ENCODE data around the gene EHBP1L1.
A peak's percentile ranks its signal among the peaks of the same experiment; 100 is the strongest.

The EHBP1L1 gene

DNA sequence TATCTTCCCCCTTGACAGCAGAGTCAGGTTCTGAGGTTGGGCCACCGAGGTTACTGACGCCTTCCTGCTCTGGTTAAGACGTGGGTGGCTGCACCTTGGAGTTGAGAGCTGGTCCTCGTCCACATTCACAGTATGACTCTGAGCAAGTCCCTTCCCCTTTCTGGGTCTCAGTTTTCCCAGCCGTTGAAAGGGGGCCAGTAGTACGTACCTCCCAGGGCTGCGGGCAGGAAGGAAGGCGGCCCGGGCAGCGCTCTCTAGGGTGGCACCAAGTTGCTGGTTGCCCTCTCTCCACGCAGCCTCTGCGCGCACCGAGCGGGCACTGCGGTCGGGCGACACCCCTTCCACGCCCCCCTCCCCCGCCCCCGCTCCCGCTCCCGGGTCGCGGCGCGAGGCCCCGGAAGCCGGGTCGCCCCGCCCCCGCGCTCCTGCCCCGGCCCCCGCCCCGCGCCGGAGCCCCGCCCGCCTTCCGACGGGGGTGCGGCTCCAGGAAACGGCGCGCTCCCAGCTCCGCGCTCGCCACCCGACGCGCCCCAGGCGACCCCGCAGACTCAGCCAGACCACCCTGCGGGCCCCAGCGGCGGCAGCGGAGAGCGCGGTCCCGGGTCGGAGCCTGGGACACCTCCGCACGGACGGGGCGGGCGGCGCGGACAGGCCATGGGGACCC, at the start of gene EHBP1L1:
Gene EHBP1L1 (plus strand): TSS at position 486 of the 664 bp plus-strand sequence. CDS start 250 bp downstream, outside the sequence.
- peak; percentile 75 for DNase-seq (ENCODE audit: low read depth)

DNA sequence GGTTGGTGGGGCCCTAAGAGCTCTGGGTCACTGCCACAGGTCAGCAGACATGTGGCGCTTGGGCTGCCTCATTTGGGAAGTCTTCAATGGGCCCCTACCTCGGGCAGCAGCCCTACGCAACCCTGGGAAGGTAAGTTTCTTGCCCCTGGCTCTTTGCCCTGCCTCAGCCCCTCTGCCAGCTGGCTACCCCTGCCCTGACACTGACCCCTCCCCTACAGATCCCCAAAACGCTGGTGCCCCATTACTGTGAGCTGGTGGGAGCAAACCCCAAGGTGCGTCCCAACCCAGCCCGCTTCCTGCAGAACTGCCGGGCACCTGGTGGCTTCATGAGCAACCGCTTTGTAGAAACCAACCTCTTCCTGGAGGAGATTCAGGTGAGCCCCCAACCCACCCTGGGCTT, 49.1 kb upstream of the EHBP1L1 start:
- no peak for DNase-seq (ENCODE audit: low read depth)

DNA sequence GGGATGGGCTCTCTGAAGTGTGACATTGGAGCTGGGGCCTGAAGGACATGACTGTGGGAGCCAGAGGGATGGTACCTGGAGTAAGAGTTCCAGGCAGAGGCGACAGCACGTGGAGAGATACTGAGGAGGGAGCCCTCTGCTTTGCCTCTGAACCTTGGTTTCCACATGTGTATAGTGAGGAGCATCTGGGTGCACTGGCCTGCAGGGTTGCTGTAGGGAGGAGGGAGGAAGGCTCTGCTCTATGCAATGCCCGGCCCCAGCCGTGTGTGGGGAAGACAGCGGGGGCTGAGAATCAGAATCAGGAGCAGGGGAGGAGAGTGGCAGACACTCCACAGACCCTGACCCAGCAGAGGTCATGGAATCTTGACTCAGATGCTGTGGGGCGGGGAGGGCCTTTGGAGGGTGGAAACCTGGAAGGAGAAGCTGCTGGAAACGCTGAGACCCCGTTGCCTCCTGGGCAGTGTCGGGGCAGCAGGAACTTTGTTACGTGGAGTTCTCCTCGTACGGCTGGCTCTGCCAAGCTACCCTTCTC, 47.0 kb upstream of the EHBP1L1 start:
- DNase-seq (ENCODE audit: low read depth), result no peak

DNA sequence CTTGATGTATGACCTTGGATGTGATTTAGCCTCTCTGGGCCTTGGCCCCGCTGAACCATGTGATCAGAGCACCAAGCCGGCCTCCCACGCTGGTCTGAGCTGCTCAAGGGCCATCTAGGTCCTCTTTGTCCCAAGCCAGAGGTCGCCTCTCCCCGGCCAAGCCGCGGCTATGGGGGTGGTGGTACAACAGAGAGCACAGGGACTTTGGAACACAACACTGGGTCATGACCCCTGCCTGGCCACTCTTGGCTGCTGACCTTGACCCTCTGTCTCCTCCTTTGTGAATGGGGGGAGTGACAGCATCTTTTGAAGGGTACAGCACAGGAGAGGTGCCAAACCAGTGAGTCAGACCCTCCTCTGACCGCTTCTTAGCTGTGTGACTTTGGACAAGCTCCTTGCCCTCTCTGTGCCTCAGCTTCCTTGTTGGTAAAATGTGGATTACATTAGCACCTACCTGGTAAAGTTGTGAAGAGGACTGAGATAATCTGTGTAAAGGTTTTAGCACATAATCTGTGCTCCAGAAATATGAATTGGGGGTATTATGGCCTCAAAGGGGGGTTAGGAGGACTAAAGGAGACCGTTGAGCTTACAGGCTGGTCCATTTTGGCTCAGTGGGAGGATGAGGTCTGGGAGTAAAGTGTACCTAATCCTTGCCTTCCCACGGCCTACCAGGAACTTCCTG, 46.2 kb upstream of the EHBP1L1 start:
- DNase-seq (ENCODE audit: low read depth), result no peak

DNA sequence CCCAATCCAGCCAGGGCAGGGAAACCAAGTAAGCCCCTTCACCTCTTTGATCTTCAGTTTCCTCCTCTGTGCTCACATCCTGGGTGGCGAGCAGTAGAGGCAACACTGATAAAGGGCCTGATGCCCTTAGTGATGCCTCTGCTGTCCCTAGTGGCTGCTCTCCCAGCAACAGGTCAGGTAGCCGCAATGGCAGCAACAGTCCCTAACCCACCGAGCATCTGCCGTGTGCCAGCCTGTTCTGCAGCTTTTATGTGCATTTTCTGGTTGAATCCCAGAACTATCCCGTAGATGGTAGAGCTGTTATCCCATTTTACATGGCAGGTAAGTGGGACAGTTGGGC, 45.7 kb upstream of the EHBP1L1 start:
- DNase-seq (ENCODE audit: low read depth), result no peak

DNA sequence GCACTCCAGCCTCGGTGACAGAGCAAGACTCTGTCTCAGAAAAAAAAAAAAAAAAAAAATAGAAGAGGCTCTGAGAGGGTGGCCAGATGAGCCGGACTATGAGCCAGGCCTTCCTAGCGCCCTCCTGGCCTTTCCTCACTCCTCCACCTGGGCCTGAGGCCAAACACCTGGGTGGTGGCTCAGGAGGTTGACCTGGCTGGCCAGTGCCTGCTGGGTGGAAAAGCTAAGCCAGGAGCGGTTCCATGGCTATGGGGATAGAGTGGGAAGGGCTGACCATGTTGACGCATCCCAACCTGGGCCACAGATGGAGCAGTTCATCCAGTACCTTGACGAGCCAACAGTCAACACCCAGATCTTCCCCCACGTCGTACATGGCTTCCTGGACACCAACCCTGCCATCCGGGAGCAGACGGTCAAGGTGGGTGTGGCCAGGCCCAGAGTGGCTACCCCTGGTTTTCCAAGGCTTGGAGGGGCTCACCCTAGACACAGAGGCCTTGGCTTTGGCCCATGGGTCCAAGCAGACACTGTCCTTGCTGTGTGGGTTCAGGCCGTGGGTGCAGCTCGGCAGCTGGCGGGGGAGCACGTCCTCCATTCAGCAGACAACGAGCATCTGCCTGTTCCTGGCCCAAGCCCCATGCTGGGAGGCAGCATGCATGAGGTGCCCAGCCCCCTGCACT, 43.3 kb upstream of the EHBP1L1 start:
- DNase-seq (ENCODE audit: low read depth), result no peak

DNA sequence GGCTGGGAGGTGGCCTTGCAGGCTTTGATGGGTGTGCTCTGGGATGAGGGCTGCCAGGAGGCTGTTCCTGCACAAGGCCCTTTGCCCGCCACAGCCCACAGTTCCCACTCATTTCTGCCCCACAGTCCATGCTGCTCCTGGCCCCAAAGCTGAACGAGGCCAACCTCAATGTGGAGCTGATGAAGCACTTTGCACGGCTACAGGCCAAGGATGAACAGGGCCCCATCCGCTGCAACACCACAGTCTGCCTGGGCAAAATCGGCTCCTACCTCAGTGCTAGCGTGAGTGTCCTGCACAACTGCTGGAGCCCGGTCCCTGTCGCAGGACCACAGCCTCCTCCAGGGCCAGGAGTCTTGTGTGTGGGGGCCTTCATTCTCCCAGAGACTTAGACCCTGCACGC, 40.8 kb upstream of the EHBP1L1 start:
- no peak for DNase-seq (ENCODE audit: low read depth)

DNA sequence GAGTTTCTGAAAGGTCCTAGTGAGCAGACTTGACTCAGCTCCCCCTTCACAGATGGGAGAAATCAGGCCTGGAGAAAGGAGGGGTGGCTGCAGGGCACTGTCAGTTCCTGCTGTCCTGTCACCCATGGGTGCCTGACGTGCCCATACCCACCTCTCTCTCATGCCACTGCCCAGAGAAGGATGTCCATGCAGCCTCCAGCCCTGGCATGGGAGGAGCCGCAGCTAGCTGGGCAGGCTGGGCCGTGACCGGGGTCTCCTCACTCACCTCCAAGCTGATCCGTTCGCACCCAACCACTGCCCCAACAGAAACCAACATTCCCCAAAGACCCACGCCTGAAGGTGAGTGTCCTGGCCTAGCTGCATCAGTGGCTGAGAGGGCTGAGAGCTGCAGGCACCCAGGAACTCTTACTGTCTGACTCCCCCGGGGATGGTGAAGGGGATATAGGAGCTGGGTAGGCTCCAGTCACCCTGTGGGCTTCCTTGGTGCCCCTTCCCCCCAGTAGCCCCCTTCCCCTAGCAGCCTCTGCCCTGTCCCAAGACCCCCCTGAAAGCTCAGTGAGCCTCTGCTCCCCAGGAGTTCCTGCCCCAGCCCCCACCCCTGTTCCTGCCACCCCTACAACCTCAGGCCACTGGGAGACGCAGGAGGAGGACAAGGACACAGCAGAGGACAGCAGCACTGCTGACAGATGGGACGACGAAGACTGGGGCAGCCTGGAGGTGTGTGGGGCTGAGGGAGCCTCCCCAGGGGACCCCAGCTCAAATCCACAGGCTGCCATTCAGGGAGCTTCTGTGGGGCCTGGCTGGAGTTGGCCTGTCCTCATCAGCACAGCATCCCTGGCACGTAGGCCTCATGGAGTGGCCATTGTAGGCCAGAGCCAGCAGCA, 39.2 kb upstream of the EHBP1L1 start:
- no peak for DNase-seq (ENCODE audit: low read depth)

DNA sequence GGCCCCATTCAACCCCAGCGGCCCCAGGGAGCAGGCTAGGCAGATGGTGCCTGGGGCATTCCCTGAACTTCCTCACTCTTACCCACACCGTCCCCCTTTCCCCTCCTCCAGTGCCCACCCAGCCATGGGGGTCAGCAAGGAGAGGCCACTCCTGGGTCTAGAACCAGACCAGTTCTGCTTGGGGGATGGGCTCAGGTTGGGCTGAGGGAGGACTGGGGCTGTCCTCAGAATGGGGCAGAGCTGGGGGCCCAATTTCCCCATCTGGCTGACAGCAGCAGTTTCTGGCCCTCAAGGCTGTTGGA, 38.6 kb upstream of the EHBP1L1 start:
- no peak for DNase-seq (ENCODE audit: low read depth)

DNA sequence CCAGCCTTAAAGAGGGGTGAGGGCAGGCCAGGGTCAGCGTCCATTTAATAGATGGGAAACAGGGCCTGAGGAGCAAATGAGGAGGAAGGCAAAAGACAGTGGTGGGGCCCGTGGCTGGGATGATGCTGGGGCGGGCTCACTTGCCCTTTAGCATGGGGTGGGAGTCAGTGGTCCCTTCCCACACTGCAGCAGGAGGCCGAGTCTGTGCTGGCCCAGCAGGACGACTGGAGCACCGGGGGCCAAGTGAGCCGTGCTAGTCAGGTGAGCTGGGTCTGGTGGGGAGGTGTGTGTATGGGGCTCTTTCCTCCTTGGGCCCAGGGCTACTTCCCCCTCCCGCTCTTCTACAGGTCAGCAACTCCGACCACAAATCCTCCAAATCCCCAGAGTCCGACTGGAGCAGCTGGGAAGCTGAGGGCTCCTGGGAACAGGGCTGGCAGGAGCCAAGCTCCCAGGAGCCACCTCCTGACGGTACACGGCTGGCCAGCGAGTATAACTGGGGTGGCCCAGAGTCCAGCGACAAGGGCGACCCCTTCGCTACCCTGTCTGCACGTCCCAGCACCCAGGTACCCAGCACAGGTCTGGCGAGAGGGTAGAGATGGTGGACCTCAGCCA, 38.1 kb upstream of the EHBP1L1 start:
- no peak for DNase-seq (ENCODE audit: low read depth)

DNA sequence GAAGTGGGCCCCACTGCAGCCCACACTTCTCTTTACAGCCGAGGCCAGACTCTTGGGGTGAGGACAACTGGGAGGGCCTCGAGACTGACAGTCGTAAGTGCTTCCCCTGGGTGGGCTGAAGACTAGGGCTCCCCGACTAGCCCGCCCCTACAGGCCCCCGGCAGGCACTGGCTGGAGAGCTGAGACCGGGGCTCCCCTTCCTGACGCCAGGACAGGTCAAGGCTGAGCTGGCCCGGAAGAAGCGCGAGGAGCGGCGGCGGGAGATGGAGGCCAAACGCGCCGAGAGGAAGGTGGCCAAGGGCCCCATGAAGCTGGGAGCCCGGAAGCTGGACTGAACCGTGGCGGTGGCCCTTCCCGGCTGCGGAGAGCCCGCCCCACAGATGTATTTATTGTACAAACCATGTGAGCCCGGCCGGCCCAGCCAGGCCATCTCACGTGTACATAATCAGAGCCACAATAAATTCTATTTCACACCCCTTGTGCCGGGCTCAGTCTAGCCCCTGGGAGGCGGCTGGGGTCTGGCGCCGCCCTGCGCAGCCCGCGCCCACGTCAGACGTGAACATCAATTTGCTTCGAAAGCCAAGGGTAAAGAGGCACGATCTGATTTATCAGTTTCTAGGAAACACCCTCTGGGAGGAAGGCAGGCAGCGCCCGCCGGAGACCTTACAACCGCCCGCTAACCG, 37.5 kb upstream of the EHBP1L1 start:
- no peak for DNase-seq (ENCODE audit: low read depth)

DNA sequence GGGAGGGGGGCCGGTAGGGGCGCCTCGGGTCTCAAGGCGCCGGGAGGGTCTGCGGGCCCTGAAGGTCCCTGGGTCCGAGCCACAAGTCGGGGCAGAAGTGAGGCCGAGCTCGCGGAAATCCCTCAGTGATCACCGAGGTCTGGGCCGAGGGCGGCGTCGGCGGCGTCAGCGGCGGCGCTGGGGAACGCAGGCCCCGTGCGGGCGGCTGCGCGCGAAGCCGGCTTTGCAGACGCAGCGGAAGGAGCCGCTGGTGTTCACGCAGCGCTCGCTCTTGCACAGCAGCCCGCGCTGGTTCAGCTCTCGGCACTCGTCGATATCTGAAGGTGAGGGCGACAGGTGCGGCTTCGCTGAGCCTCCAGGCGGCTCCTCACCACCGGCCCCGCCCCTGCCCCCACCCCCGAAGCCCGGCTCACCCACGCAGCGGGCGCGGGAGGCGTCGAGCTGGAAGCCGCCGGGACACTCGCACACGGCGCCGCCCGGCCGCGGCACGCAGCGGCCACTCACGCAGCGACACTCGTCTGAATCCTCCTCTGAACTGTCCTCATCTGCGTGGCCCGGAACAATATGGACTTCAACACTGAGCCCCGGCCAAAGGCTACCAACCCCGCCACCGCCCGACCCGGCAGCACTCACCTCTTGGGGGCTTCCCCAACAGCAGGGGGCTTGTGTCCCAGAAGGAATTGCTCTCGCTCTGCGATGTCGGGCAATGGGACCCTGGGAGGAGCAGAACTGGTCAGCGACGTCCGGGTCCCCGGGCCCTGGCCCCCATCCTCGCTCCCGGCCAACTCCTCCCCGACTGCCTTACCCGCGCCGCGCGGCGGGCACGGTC, 36.7 kb upstream of the EHBP1L1 start:
- no peak for DNase-seq (ENCODE audit: low read depth)

DNA sequence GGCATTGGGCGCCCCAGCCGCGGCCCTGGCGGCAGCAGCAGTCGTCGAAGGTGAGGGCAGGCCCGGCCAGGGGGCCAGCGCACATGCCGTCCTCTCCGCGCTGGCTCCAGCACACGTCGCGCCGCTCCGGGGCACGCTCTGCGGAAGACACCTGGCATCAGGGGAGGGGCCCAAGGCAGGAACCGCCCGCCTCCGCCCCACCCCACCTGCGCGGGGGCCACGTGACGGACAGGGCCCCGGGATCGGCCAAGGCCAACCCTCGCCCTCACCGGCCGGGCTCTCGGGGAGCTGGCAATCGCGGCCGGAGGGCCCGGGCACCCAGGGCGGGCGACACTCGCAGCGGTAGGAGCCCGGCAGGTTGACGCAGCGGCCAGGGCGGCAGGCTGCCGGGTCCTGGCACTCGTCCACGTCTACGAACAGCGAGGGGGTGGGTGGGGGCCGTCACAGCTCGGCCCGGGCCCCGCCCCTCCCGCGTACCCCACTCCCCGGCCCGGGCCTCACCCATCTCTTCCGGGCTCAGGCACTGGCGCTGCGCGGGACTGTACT, 36.0 kb upstream of the EHBP1L1 start:
- no peak for DNase-seq (ENCODE audit: low read depth)

DNA sequence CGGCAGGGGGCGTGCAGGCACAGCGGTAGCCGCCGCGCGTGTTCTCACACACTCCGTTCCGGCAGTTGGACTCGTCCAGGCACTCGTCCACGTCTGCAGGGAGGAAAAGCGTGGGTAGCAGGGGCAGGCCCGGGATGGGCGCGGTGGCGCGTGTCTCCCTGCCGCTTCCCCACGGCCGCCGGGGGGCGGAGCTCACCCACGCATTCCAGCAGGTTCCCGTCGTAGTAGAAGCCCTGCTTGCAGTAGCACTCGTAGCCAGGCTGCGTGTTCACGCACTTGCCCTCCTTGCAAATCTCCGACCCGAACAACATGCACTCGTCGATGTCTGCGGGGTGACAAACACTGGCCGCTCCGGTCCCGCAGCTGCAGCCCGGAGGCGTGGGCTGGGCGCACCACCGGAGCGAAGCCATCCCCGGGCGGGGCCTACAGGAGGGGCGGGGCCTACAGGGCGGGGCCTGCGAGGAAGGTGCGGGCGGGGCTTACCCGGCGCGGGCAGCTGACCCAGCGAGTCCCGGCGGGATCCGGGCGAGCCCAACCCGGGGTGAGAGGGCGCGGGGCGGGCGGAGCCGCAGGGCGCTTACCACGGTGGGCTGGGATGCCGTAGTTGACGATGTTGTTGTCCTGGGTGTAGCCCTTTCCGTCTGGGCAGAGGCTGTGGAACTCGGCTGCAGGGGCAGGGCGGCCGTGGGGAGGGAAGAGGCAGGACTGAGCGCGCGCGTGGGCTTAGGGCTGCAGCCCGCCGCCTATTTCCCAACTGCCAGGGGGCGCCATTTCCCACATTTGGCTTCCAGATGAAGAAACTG, 35.4 kb upstream of the EHBP1L1 start:
- DNase-seq (ENCODE audit: low read depth), result peak; percentile 75

DNA sequence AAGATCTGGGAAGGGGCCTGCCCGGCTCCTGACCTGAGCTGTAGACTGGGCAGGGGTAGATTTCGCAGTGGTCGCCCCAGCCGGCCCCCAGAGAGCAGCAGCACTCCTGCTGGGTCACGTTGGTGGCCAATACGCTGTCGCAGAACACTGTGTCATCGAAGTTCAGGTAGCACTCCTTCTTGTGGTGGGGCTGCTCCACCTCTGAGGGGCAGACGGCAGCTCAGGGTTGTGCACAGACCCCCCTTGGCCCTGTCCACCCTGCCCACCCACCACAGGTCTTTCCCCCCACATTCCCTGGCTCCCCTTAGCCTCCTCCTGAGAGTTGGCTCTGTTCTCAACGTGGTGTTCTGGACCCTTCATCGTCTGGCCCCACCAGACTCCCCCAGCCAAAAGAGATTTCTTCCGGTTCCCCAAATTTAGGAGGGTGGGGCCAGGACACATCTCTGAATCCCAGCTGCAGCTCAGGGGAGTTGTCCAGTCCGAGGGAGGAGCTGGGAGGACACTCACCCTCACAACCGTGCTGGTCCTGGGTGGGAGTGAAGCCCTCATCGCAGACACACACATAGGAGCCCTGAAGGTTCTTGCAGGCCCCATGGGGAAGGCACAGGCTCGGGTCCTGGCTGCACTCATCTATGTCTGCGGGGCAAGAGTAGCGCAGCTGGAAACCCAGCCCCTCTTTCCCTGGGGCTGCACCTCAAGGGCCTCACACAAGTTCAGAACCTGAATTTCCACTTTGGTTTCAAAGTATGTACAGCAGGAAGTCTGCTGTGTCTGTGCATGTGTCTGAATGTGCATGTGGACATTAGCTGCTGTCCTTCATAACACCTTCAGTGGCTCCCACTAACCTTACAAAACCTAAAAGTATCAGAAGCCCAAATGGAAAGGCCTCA, 34.5 kb upstream of the EHBP1L1 start:
- DNase-seq (ENCODE audit: low read depth), result no peak

DNA sequence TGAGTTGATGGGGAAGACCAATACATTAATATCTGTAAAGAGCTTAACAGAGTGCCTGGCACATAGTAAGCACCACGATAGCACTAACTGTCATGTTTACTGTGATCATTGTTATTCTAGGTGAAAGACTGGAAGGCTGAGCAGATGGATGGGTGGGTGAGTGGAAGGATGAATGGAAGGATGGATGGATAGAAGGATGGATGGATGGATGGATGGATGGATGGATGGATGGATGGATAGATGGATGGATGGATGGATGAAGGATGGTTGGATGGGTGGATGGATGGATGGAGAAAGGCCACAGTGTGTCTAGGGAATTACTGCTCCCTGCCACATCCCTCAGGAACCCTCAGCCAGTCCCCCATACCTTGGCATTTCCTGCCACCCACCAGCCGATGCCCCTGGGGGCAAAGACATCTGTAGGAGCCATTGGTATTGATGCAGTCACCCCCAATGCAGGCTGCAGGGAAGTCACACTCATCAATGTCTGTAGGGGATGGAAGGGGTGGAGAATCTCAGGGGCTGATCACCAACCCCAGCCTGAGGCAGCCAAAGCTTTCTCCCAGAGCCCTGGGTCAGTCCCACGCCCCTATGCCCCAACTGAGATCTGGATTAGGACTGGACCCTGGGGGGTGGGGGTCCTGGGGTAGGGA, 33.0 kb upstream of the EHBP1L1 start:
- no peak for DNase-seq (ENCODE audit: low read depth)

DNA sequence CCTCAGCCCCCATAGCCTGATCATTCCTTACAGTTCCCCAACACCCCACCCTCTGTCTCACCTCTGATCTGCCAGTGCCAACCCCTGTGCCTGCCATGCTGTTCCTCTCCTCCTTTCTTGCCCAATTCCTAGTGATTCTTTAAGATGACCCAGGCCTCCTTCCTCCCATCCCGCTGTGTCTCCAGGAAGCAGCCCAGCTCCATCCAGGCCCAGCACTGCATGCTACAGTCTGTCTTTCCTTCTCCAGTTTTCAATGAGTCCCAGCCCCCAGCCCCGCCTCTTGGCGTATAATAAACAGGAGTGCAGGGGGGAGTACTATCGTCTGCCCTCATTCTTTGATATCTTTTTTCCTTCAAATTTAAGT, 30.0 kb upstream of the EHBP1L1 start:
- no peak for DNase-seq (ENCODE audit: low read depth)
